Suppressor macrophage (primary cell): ENCODE measurements around the gene DPF1.
A peak's percentile ranks its signal among the peaks of the same experiment; 100 is the strongest.
"Not testable (repeated sequence)": the region's sequence is repeated elsewhere in the genome, so short reads cannot be mapped to it uniquely, and the experiment has no call there.

Experiments
- DNase-seq, 4 experiments: peaks; one replicate each; pipeline ENCODE4 v3.0.0-alpha.2; 2020 to 2022
- total RNA-seq, 17 experiments: gene quantifications; one replicate each; lab custom pipeline; 2026; ENCODE audit warnings: mixed read lengths in 6 of 17, inconsistent platforms in 3 of 17; lab: John Stamatoyannopoulos, UW

The DPF1 gene
- 0 to 2.8 (median 0.02) reads per million in 17 experiments for total RNA-seq

- peak; percentile 35 to 71 (median 47) for DNase-seq
These were observed at the start of gene DPF1 for GRCh38 chr19:38224014-38224862. TSS of gene DPF1 (minus strand) at chr19:38224222. CDS start at chr19:38224142, 80 bp downstream.

- no peak for DNase-seq
These were observed 49.5 kb upstream of the DPF1 start for GRCh38 chr19:38273499-38273898.

GRCh38 chr19:38270587-38271167 is 46.7 kb upstream of the DPF1 start:
- DNase-seq, result no peak

- DNase-seq, result no peak
These were observed 44.5 kb upstream of the DPF1 start for GRCh38 chr19:38268539-38268938.

GRCh38 chr19:38267761-38268483 is 43.9 kb upstream of the DPF1 start:
- DNase-seq, result no peak

- no peak for DNase-seq
These were observed 43.1 kb upstream of the DPF1 start for GRCh38 chr19:38266981-38267597.

- DNase-seq, result no peak
These were observed 42.0 kb upstream of the DPF1 start for GRCh38 chr19:38265921-38266429.

- peak in 3 of 4 experiments; percentile 35 to 45 (median 39) for DNase-seq
These were observed 41.3 kb upstream of the DPF1 start for GRCh38 chr19:38265213-38265861.

GRCh38 chr19:38264486-38265212 is 40.6 kb upstream of the DPF1 start, which contains the start of gene SPINT2:
TSS of gene SPINT2 (plus strand) at chr19:38264573. CDS start at chr19:38264893, 320 bp downstream.
- DNase-seq, result peak in 2 of 4 experiments; percentile 23 to 37

GRCh38 chr19:38263689-38264485 is 39.9 kb upstream of the DPF1 start:
- peak; percentile 80 to 87 (median 84) for DNase-seq

- no peak for DNase-seq
These were observed 38.7 kb upstream of the DPF1 start for GRCh38 chr19:38262585-38263268.

- DNase-seq, result not testable (repeated sequence)
These were observed 37.9 kb upstream of the DPF1 start for GRCh38 chr19:38261942-38262341.

- no peak for DNase-seq
These were observed 31.5 kb upstream of the DPF1 start for GRCh38 chr19:38255383-38256014.

- no peak for DNase-seq
These were observed 29.8 kb upstream of the DPF1 start for GRCh38 chr19:38253788-38254187.

GRCh38 chr19:38252941-38253691 is 29.1 kb upstream of the DPF1 start:
- no peak for DNase-seq

- DNase-seq, result no peak
These were observed 28.4 kb upstream of the DPF1 start for GRCh38 chr19:38252385-38252784.

GRCh38 chr19:38251564-38252051 is 27.6 kb upstream of the DPF1 start:
- DNase-seq, result no peak
